H1 (cell line): Measurements from ENCODE around the gene PITPNB. TPM values are rescaled to one million over a fixed set of nuclear protein-coding genes. Genes with fewer than 3 reads are reported as not detected.

Experiments used
- CTCF ChIA-PET: fragments of 300-600 bp; sonication (Branson Sonifier 250); formaldehyde crosslinking; loops from one replicate; lab custom pipeline; 2021; ENCODE audit not compliant: partially characterized antibody; lab: Charles Lee
- POLR2A ChIA-PET: fragments of 300-600 bp; sonication (Branson Sonifier 250); formaldehyde crosslinking; loops from one replicate; lab custom pipeline; 2021; ENCODE audit warnings: inconsistent platforms; ENCODE audit not compliant: partially characterized antibody; lab: Charles Lee
- DNase-seq, 2 experiments: peaks; one replicate each; pipeline versions ENCODE4 v3.0.0 to v3.0.0-alpha.2; 2010 to 2022; ENCODE audit warnings: low spot score in 2 of 2, low read depth in 1 of 2, mixed read lengths in 1 of 2
- FAIRE-seq: peaks from 2 replicates; lab custom pipeline; 2011; peaks lifted over from hg19 to GRCh38; lab: Jason Lieb, UNC
- H2AFZ ChIP-seq: 2 replicates; pipeline ENCODE4 v1.8.1; 2012; ENCODE audit warnings: low read length, inconsistent platforms
- H2AK5ac ChIP-seq: 2 replicates; pipeline ENCODE4 v1.6.1; 2013; ENCODE audit warnings: low read depth, low read length
- H2BK120ac ChIP-seq: replicated peaks from 2 replicates; pipeline ENCODE3; 2013; ENCODE audit warnings: low read depth, low read length, inconsistent platforms
- H2BK12ac ChIP-seq: 2 replicates; pipeline ENCODE4 v1.6.1; 2013; ENCODE audit warnings: low read depth, low read length
- H2BK15ac ChIP-seq: 2 replicates; pipeline ENCODE4 v1.6.1; 2013; ENCODE audit warnings: low read length
- H2BK20ac ChIP-seq: 2 replicates; pipeline ENCODE4 v1.6.1; 2013; ENCODE audit warnings: low read length
- H2BK5ac ChIP-seq: 2 replicates; pipeline ENCODE4 v1.6.1; 2013; ENCODE audit warnings: low read depth, low read length
- H3K14ac ChIP-seq: 2 replicates; pipeline ENCODE4 v1.6.1; 2013; ENCODE audit warnings: inconsistent platforms; ENCODE audit not compliant: insufficient read length
- H3K18ac ChIP-seq: 2 replicates; pipeline ENCODE4 v1.6.1; 2013; ENCODE audit warnings: low read length; ENCODE audit errors: extremely low read depth
- H3K23ac ChIP-seq: 2 replicates; pipeline ENCODE4 v1.6.1; 2013; ENCODE audit warnings: inconsistent platforms; ENCODE audit not compliant: insufficient read length
- H3K23me2 ChIP-seq: 2 replicates; pipeline ENCODE4 v1.6.1; 2013; ENCODE audit warnings: low read depth, low read length
- H3K27ac ChIP-seq: 2 replicates; pipeline ENCODE4 v1.6.1; 2011; ENCODE audit warnings: low read depth, low read length, inconsistent platforms
- H3K27me3 ChIP-seq, 4 experiments: replicated peaks in 1 of 4; 1 replicate in 1 of 4; 2 replicates in 3 of 4; pipeline versions ENCODE4 v1.6.1 to v1.8.1; 2011 to 2013; ENCODE audit warnings: low read length in 3 of 4, mild to moderate bottlenecking in 3 of 4, inconsistent platforms in 2 of 4, mixed read lengths in 2 of 4, moderate library complexity in 1 of 4; ENCODE audit not compliant: control insufficient read depth in 3 of 4, insufficient read depth in 3 of 4; ENCODE audit errors: extremely low read depth in 1 of 4
- H3K36me3 ChIP-seq, 4 experiments: 2 replicates each; pipeline versions ENCODE4 v1.6.1 to v1.8.1; 2011 to 2013; ENCODE audit warnings: mild to moderate bottlenecking in 4 of 4, low read length in 3 of 4, moderate library complexity in 2 of 4, control low read depth in 1 of 4, inconsistent platforms in 1 of 4; ENCODE audit not compliant: insufficient read depth in 4 of 4, control insufficient read depth in 2 of 4
- H3K4ac ChIP-seq: replicated peaks from 2 replicates; pipeline ENCODE3; 2013; ENCODE audit warnings: low read length, low read depth, mixed read lengths, inconsistent platforms; ENCODE audit not compliant: insufficient read length
- H3K4me1 ChIP-seq, 4 experiments: replicated peaks in 1 of 4; 1 replicate in 1 of 4; 2 replicates in 3 of 4; pipeline versions ENCODE4 v1.6.1 to v1.8.1; 2011 to 2013; ENCODE audit warnings: low read length in 3 of 4, inconsistent platforms in 2 of 4, mixed read lengths in 1 of 4; ENCODE audit not compliant: insufficient read depth in 4 of 4, control insufficient read depth in 3 of 4
- H3K4me2 ChIP-seq, 2 experiments: 2 replicates each; pipeline versions ENCODE4 v1.6.1 to v1.8.1; 2011 to 2013; ENCODE audit warnings: low read depth in 2 of 2, low read length in 2 of 2, control low read depth in 1 of 2, inconsistent platforms in 1 of 2, mild to moderate bottlenecking in 1 of 2; ENCODE audit not compliant: insufficient read depth in 1 of 2
- H3K4me3 ChIP-seq, 4 experiments: fragments of 200-600, 300-600 bp in 1 of 4; sonication (generic), shearing (Covaris generic), sonication (Bioruptor Twin) in 1 of 4; 2 replicates each; pipeline versions ENCODE4 v1.5.1 to v1.8.1; 2011 to 2016; ENCODE audit warnings: low read length in 4 of 4, low read depth in 3 of 4, control low read depth in 2 of 4, inconsistent platforms in 2 of 4, mild to moderate bottlenecking in 2 of 4, mixed read lengths in 1 of 4, moderate library complexity in 1 of 4; ENCODE audit not compliant: insufficient read depth in 2 of 4; ENCODE audit errors: extremely low read depth in 1 of 4
- H3K56ac ChIP-seq: replicated peaks from 2 replicates; pipeline ENCODE3; 2013; ENCODE audit warnings: low read depth, mild to moderate bottlenecking, mixed read lengths, low read length, inconsistent platforms; ENCODE audit not compliant: insufficient read length
- H3K79me1 ChIP-seq: 2 replicates; pipeline ENCODE4 v1.6.1; 2013; ENCODE audit warnings: low read depth, low read length, control low read depth
- H3K79me2 ChIP-seq, 2 experiments: 2 replicates each; pipeline versions ENCODE4 v1.6.1 to v1.8.1; 2012 to 2013; ENCODE audit warnings: low read length in 2 of 2, mild to moderate bottlenecking in 2 of 2, inconsistent platforms in 1 of 2; ENCODE audit not compliant: insufficient read depth in 2 of 2, control insufficient read depth in 1 of 2
- H3K9ac ChIP-seq, 4 experiments: replicated peaks in 1 of 4; 1 replicate in 1 of 4; 2 replicates in 3 of 4; pipeline versions ENCODE4 v1.6.1 to v1.8.1; 2011 to 2013; ENCODE audit warnings: low read depth in 3 of 4, low read length in 3 of 4, control low read depth in 2 of 4, mild to moderate bottlenecking in 2 of 4, moderate library complexity in 2 of 4, inconsistent platforms in 1 of 4; ENCODE audit errors: extremely low read depth in 1 of 4
- H3K9me3 ChIP-seq, 2 experiments: 2 replicates each; pipeline versions ENCODE4 v1.6.1 to v1.8.1; 2012 to 2013; ENCODE audit warnings: mild to moderate bottlenecking in 2 of 2, moderate library complexity in 2 of 2, control low read depth in 1 of 2, inconsistent platforms in 1 of 2, low read depth in 1 of 2, low read length in 1 of 2, mixed read lengths in 1 of 2; ENCODE audit not compliant: insufficient read depth in 2 of 2
- H4K20me1 ChIP-seq, 2 experiments: replicated peaks in 1 of 2; 2 replicates each; pipeline versions ENCODE3 to v1.8.1; 2011 to 2013; ENCODE audit warnings: inconsistent platforms in 2 of 2, low read length in 2 of 2, mild to moderate bottlenecking in 1 of 2; ENCODE audit not compliant: insufficient read depth in 2 of 2, control insufficient read depth in 1 of 2
- H4K5ac ChIP-seq: 2 replicates; pipeline ENCODE4 v1.6.1; 2013; ENCODE audit warnings: low read length, low read depth, mixed read lengths, inconsistent platforms; ENCODE audit not compliant: insufficient read length
- H4K8ac ChIP-seq: 2 replicates; pipeline ENCODE4 v1.8.0; 2013; ENCODE audit warnings: mild to moderate bottlenecking, moderate library complexity, low read length, inconsistent platforms; ENCODE audit not compliant: insufficient read depth; ENCODE audit errors: extremely low read depth
- H4K91ac ChIP-seq: replicated peaks from 2 replicates; pipeline ENCODE3; 2013; ENCODE audit warnings: low read length, mixed read lengths, inconsistent platforms; ENCODE audit not compliant: insufficient read length
- CHD2 ChIP-seq: IDR thresholded peaks from 2 replicates; pipeline ENCODE4 v1.6.1; 2012; ENCODE audit warnings: low read length, improper control_type of control experiment
- CREB1 ChIP-seq: IDR thresholded peaks from 2 replicates; pipeline ENCODE4 v1.6.1; 2012; ENCODE audit warnings: inconsistent platforms
- CTBP2 ChIP-seq: IDR thresholded peaks from 2 replicates; pipeline ENCODE4 v1.7.0; 2011; ENCODE audit warnings: borderline replicate concordance, mild to moderate bottlenecking, moderate library complexity, mixed read lengths, low read length; ENCODE audit not compliant: insufficient read depth, insufficient read length
- EZH2 ChIP-seq: fragments of 200-600 bp; sonication (generic); IDR thresholded peaks from 2 replicates; pipeline ENCODE4 v1.7.1; 2012; ENCODE audit warnings: low read depth, mild to moderate bottlenecking, moderate library complexity, low read length, inconsistent platforms; ENCODE audit not compliant: severe bottlenecking
- HDAC2 ChIP-seq, 2 experiments: fragments of 300-600 bp in 1 of 2; sonication (generic) in 1 of 2; IDR thresholded peaks; 2 replicates each; pipeline ENCODE4 v1.6.1; 2011 to 2012; ENCODE audit warnings: low read depth in 2 of 2, low read length in 2 of 2, mild to moderate bottlenecking in 2 of 2, moderate library complexity in 2 of 2, borderline replicate concordance in 1 of 2, inconsistent platforms in 1 of 2
- HDAC6 ChIP-seq: IDR thresholded peaks from one replicate; pipeline ENCODE4 v1.7.1; 2012; ENCODE audit warnings: low read depth, mild to moderate bottlenecking, inconsistent platforms, low read length, moderate library complexity
- JUND ChIP-seq: IDR thresholded peaks from 2 replicates; pipeline ENCODE4 v1.6.1; 2011; ENCODE audit warnings: mild to moderate bottlenecking, improper control_type of control experiment, low read length
- KDM5A ChIP-seq: fragments of 200-600 bp; IDR thresholded peaks from 2 replicates; pipeline ENCODE4 v1.7.1; 2012; ENCODE audit warnings: mild to moderate bottlenecking, low read length, inconsistent platforms, mixed read lengths
- NANOG ChIP-seq: IDR thresholded peaks from 2 replicates; pipeline ENCODE4 v1.6.1; 2011; ENCODE audit warnings: low read length, low read depth, mild to moderate bottlenecking, inconsistent platforms; ENCODE audit not compliant: insufficient read depth, poor library complexity, severe bottlenecking
- POLR2A ChIP-seq, 2 experiments: IDR thresholded peaks; 1 replicate in 1 of 2; 2 replicates in 1 of 2; pipeline ENCODE4 v1.6.1; 2011; ENCODE audit warnings: low read depth in 2 of 2, low read length in 2 of 2, mild to moderate bottlenecking in 2 of 2; ENCODE audit errors: control extremely low read depth in 1 of 2
- POLR2AphosphoS5 ChIP-seq: IDR thresholded peaks from 2 replicates; pipeline ENCODE4 v1.6.1; 2011; ENCODE audit warnings: low read depth, low read length
- RFX5 ChIP-seq: IDR thresholded peaks from 2 replicates; pipeline ENCODE4 v1.6.1; 2011; ENCODE audit warnings: low read depth, low read length, improper control_type of control experiment, borderline replicate concordance
- RXRA ChIP-seq: IDR thresholded peaks from 2 replicates; pipeline ENCODE4 v1.6.1; 2011; ENCODE audit warnings: low read depth, mild to moderate bottlenecking, low read length, moderate library complexity; ENCODE audit not compliant: insufficient read depth
- SAP30 ChIP-seq: fragments of 300-600 bp; sonication (generic); IDR thresholded peaks from 2 replicates; pipeline ENCODE4 v1.7.1; 2012; ENCODE audit warnings: low read length, moderate library complexity, mild to moderate bottlenecking, inconsistent platforms; ENCODE audit not compliant: insufficient read depth, insufficient replicate concordance
- TAF7 ChIP-seq: optimal IDR thresholded peaks from 2 replicates; pipeline ENCODE3; 2011; ENCODE audit warnings: low read depth, mild to moderate bottlenecking, inconsistent platforms, low read length, moderate library complexity, borderline replicate concordance
- WGBS, 2 experiments: shearing (Covaris generic) in 1 of 2; methylation state at CpG; one replicate each; pipeline versions ENCODE4 v1.1.6 to v1.1.7; 2013 to 2015; ENCODE audit warnings: low lambda C conversion rate in 2 of 2, mixed read lengths in 2 of 2, inconsistent platforms in 1 of 2, low coverage in 1 of 2, missing lambda C conversion rate in 1 of 2; ENCODE audit not compliant: insufficient replicate concordance in 2 of 2, insufficient coverage in 1 of 2, insufficient read length in 1 of 2; ENCODE audit errors: extremely low coverage in 1 of 2, missing lambda C conversion rate in 1 of 2; 5-methylcytosine and 5-hydroxymethylcytosine counted together
- polyA plus RNA-seq, 7 experiments: library from polyadenylated mRNA; depleted of rRNA in 3 of 7; stranded (reverse) in 5 of 7; unstranded in 2 of 7; fragments of >200 nt in 5 of 7; fragments of 200-250 nt in 2 of 7; gene quantifications; 1 replicate in 5 of 7; 2 replicates in 1 of 7; 4 replicates in 1 of 7; pipeline versions ENCODE4 v1.2.1 to v1.2.3, GENCODE V29; 2011 to 2013; ENCODE audit warnings: missing spikeins in 2 of 7, mixed read lengths in 2 of 7
- total RNA-seq: library from RNA; stranded (reverse); fragmentation: NEBNext Ultra II Directional; extraction: Animal tissue kit (Norgen Biotek cat#: 25700); gene quantifications from 2 replicates; pipeline ENCODE4 v1.2.1, GENCODE V29; 2021

PITPNB gene
- total and polyA plus RNA-seq, 2 of the 8 experiments (the other 6 are each of a cell fraction or from before 2014, with no cell fraction given), result 24.6 to 89.3 TPM

DNA sequence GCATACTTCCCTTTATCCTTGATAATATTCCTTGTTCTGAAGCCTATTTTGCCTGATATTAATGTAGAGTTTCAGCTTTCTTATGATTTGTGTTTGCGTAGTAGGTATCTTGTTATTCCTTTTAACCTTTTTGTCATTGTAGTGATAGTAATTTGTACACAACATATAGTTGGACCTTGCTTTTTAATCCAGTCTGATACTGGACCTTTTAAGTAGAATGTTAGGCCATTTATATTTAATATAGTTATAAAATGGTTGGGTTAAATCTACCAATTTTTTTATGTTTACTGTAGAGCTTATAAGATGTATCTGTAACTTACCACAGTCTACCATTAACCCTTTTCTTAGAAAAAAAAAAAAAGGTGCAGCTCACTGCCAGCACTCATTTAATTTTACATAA lies 8.6 kb upstream of the PITPNB start:
- Histone ChIP-seq H3K56ac (no peak overlapping the region), H3K14ac (no peak overlapping the region), H2BK5ac (no peak overlapping the region), H3K4me1 (peaks cover 0 to 5% (median 2%) of the 10 kb centered on the region in 4 experiments; a peak in 4 of 7 replicates), H4K8ac (no peak overlapping the region), H4K5ac (no peak overlapping the region), H4K20me1 (no peaks in the 10 kb centered on the region), H3K9ac (no peak overlapping the region), H3K79me1 (no peaks in the 10 kb centered on the region), H4K91ac (no peak overlapping the region), H3K4me3 (no peak overlapping the region), H3K27me3 (no peaks in the 10 kb centered on the region), H3K23ac (no peak overlapping the region), H2BK15ac (no peak overlapping the region), H2BK20ac (no peak overlapping the region), H3K23me2 (no peaks in the 10 kb centered on the region), H3K4me2 (no peak overlapping the region), H2BK12ac (no peak overlapping the region), H3K18ac (no peak overlapping the region), H2AFZ (no peak overlapping the region), H2AK5ac (no peak overlapping the region), H3K4ac (no peak overlapping the region), H2BK120ac (no peak overlapping the region), H3K79me2 (peaks cover 0 to 13% of the 10 kb centered on the region in 2 experiments; a peak in 2 of 4 replicates), H3K27ac (no peak overlapping the region), H3K36me3 (peaks cover 0 to 13% (median 1%) of the 10 kb centered on the region in 4 experiments; a peak in 3 of 8 replicates), H3K9me3 (no peaks in the 10 kb centered on the region)
- no peak for DNase-seq
- POLR2A ChIA-PET, result no interaction called here
- FAIRE-seq, result no peak
- CTCF ChIA-PET, result no interaction called here
- WGBS, 2 experiments, result 92% methylated on average over 1 of the region's 1 CpG; no CpG with 5 or more reads in 1 of the 2 experiments
- TF ChIP-seq POLR2AphosphoS5 (no peak), NANOG (no peak), EZH2 (no peak), SAP30 (no peak), KDM5A (no peak), CHD2 (no peak), HDAC2 (IDR thresholded peaks at IDR 0.05; ENCODE audit: borderline replicate concordance in 1 of 2, low read depth in 2 of 2, low read length in 2 of 2) (no peak), TAF7 (no peak), CREB1 (no peak), JUND (no peak), CTBP2 (no peak), RXRA (no peak), POLR2A (IDR thresholded peaks at IDR 0.05; ENCODE audit: control extremely low read depth in 1 of 2, low read depth in 2 of 2, low read length in 2 of 2) (no peak), HDAC6 (no peak), RFX5 (no peak)
